Measurements from ENCODE around the gene TUBGCP2. TPM values are rescaled to one million over a fixed set of nuclear protein-coding genes. Genes with fewer than 3 reads are reported as not detected.

The TUBGCP2 gene
- total RNA-seq, 4 donors from 2014 or later: 44.5 to 107 (median 57.1) TPM

- Histone ChIP-seq H3K4me1 (no peaks in the 10 kb centered on the region), H3K27ac (no peak overlapping the region), H3K36me3 (no peaks in the 10 kb centered on the region), H3K9me3 (no peaks in the 10 kb centered on the region), H3K4me3 (no peak overlapping the region), H3K27me3 (peaks cover 83% of the 10 kb centered on the region)
- no peak for DNase-seq (ENCODE audit: low spot score in 2 of 2)
- WGBS: 78% methylated on average over 18 of the region's 36 CpGs
- no peak for TF ChIP-seq CTCF (IDR thresholded peaks at IDR 0.05)
- no peak for TF ChIP-seq POLR2A (IDR thresholded peaks at IDR 0.05)
- TF ChIP-seq POLR2AphosphoS5 (IDR thresholded peaks at IDR 0.05): no peak
- TF ChIP-seq EP300 (IDR thresholded peaks at IDR 0.05): no peak
Observed at GRCh38 chr10:133247681-133248333, 60.9 kb downstream of the TUBGCP2 start.

GRCh38 chr10:133246236-133246626 lies 62.4 kb downstream of the TUBGCP2 start:
- peaks cover 89% of the 10 kb centered on the region for H3K27me3 ChIP-seq
- no peaks in the 10 kb centered on the region for H3K36me3 ChIP-seq
- no peak overlapping the region for H3K4me3 ChIP-seq
- TF ChIP-seq CTCF (IDR thresholded peaks at IDR 0.05): no peak
- no peak for TF ChIP-seq POLR2A (IDR thresholded peaks at IDR 0.05)
- TF ChIP-seq EP300 (IDR thresholded peaks at IDR 0.05): no peak
- TF ChIP-seq POLR2AphosphoS5 (IDR thresholded peaks at IDR 0.05): no peak
- DNase-seq (ENCODE audit: low spot score in 2 of 2): no peak
- 46% methylated on average over 8 of the region's 12 CpGs for WGBS
- peaks cover 5% of the 10 kb centered on the region for H3K4me1 ChIP-seq
- H3K9me3 ChIP-seq: no peaks in the 10 kb centered on the region
- no peak overlapping the region for H3K27ac ChIP-seq

- 80% methylated on average over 2 of the region's 33 CpGs for WGBS
- Histone ChIP-seq H3K4me1 (peaks cover 9% of the 10 kb centered on the region), H3K9me3 (no peaks in the 10 kb centered on the region), H3K27ac (no peak overlapping the region), H3K27me3 (peaks cover 91% of the 10 kb centered on the region), H3K36me3 (no peaks in the 10 kb centered on the region), H3K4me3 (no peak overlapping the region)
- TF ChIP-seq EP300 (IDR thresholded peaks at IDR 0.05) (no peak), POLR2A (IDR thresholded peaks at IDR 0.05) (no peak), POLR2AphosphoS5 (IDR thresholded peaks at IDR 0.05) (no peak), CTCF (IDR thresholded peaks at IDR 0.05) (no peak)
- no peak for DNase-seq (ENCODE audit: low spot score in 2 of 2)
Observed at GRCh38 chr10:133245439-133246235, 63.0 kb downstream of the TUBGCP2 start.

GRCh38 chr10:133243593-133243992 lies 65.1 kb downstream of the TUBGCP2 start:
- peaks cover 98% of the 10 kb centered on the region for H3K27me3 ChIP-seq
- H3K27ac ChIP-seq: no peak overlapping the region
- DNase-seq (ENCODE audit: low spot score in 2 of 2): no peak
- H3K4me3 ChIP-seq: no peak overlapping the region
- peaks cover 9% of the 10 kb centered on the region for H3K4me1 ChIP-seq
- 47% methylated on average over 10 of the region's 14 CpGs for WGBS
- no peaks in the 10 kb centered on the region for H3K9me3 ChIP-seq
- no peaks in the 10 kb centered on the region for H3K36me3 ChIP-seq
- TF ChIP-seq POLR2AphosphoS5 (IDR thresholded peaks at IDR 0.05) (no peak), POLR2A (IDR thresholded peaks at IDR 0.05) (no peak), CTCF (IDR thresholded peaks at IDR 0.05) (no peak), EP300 (IDR thresholded peaks at IDR 0.05) (no peak)

GRCh38 chr10:133242611-133243356 lies 65.9 kb downstream of the TUBGCP2 start:
- 59% methylated on average over 27 of the region's 27 CpGs for WGBS
- peaks cover 98% of the 10 kb centered on the region for H3K27me3 ChIP-seq

More at GRCh38 chr10:133242611-133243356, 65.9 kb downstream of the TUBGCP2 start:
- Histone ChIP-seq H3K36me3 (no peaks in the 10 kb centered on the region), H3K27ac (no peak overlapping the region), H3K4me1 (peaks cover 14% of the 10 kb centered on the region), H3K9me3 (no peaks in the 10 kb centered on the region), H3K4me3 (no peak overlapping the region)
- TF ChIP-seq CTCF (IDR thresholded peaks at IDR 0.05) (no peak), POLR2AphosphoS5 (IDR thresholded peaks at IDR 0.05) (no peak), EP300 (IDR thresholded peaks at IDR 0.05) (no peak), POLR2A (IDR thresholded peaks at IDR 0.05) (no peak)
- no peak for DNase-seq (ENCODE audit: low spot score in 2 of 2)

Data from suprapubic skin (tissue), 4 donors.